Gastrocnemius medialis (tissue), 4 donors: Measurements from ENCODE around the gene LEMD1. TPM values are rescaled to one million over a fixed set of nuclear protein-coding genes. Genes with fewer than 3 reads are reported as not detected.

ENCODE experiments used
- ATAC-seq, 2 donors: fragments of 150-250 bp; one replicate each; pipeline ENCODE4 v1.9.1; 2016
- DNase-seq, 2 donors: peaks; one replicate each; pipeline ENCODE4 v3.0.0-alpha.2; 2019
- H3K27ac ChIP-seq, 4 donors: fragments of 200-600 bp; sonication (generic); 1 replicate in 1 of 4; 2 replicates in 3 of 4; pipeline ENCODE4 v1.5.1; 2016 to 2018; ENCODE audit warnings: mild to moderate bottlenecking in 2 of 4, moderate library complexity in 1 of 4
- H3K27me3 ChIP-seq, 3 donors: fragments of 200-600 bp; sonication (generic) in 2 of 3; 1 replicate in 1 of 3; 2 replicates in 2 of 3; pipeline versions ENCODE4 v1.5.1 to v1.6.0; 2016 to 2019; ENCODE audit warnings: mild to moderate bottlenecking in 1 of 3, moderate library complexity in 1 of 3
- H3K36me3 ChIP-seq, 2 donors: fragments of 200-600 bp; sonication (generic) in 1 of 2; one replicate each; pipeline ENCODE4 v1.5.1; 2017 to 2018
- H3K4me1 ChIP-seq, 2 donors: fragments of 200-600 bp; sonication (generic) in 1 of 2; one replicate each; pipeline ENCODE4 v1.5.1; 2016 to 2017; ENCODE audit warnings: mild to moderate bottlenecking in 2 of 2
- H3K4me3 ChIP-seq, 4 donors: fragments of 200-600 bp; sonication (generic) in 3 of 4; 1 replicate in 1 of 4; 2 replicates in 3 of 4; pipeline ENCODE4 v1.5.1; 2016 to 2019; ENCODE audit warnings: mild to moderate bottlenecking in 2 of 4
- H3K9me3 ChIP-seq, 3 donors: fragments of 200-600 bp; sonication (generic) in 2 of 3; 1 replicate in 1 of 3; 2 replicates in 2 of 3; pipeline ENCODE4 v1.5.1; 2016 to 2019
- POLR2A ChIP-seq, 2 donors: fragments of 450-650 bp; IDR thresholded peaks; one replicate each; pipeline ENCODE4 v1.6.1; 2017; ENCODE audit warnings: antibody characterized with exemption in 2 of 2, mild to moderate bottlenecking in 2 of 2, moderate library complexity in 2 of 2
- in situ Hi-C, 4 donors: fragments of 200-750 bp; cut with MboI; loops; one replicate each; pipeline versions ENCODE4 v1.15.0 to v1.8.0; 2017; ENCODE audit warnings: low sequenced_read_pairs in 4 of 4
- intact Hi-C: fragments of 100-400 bp; cut with DNase I; formaldehyde crosslinking; loops from one replicate; pipeline ENCODE4 v1.15.1; 2023; ENCODE audit warnings: low total_unique reads
- total RNA-seq, 4 donors: library from RNA; depleted of rRNA; stranded (reverse); fragments of >200 nt; gene quantifications; one replicate each; pipeline versions ENCODE4 v1.1.0 to v1.2.3, GENCODE V29; 2016
- TF ChIP-seq, protein P1 (sequence below), 5 experiments: fragments of 450-650 bp in 3 of 5; fragments of 200-600 bp in 2 of 5; sonication (generic) in 2 of 5; IDR thresholded peaks in 4 of 5; conservative IDR thresholded peaks in 1 of 5; 1 replicate in 4 of 5; 2 replicates in 1 of 5; pipeline ENCODE4 v1.5.1; 2016 to 2019; ENCODE audit warnings: antibody characterized with exemption in 5 of 5, mild to moderate bottlenecking in 3 of 5, moderate library complexity in 3 of 5

Gene LEMD1
- total RNA-seq, 4 donors from 2014 or later: not detected

DNA sequence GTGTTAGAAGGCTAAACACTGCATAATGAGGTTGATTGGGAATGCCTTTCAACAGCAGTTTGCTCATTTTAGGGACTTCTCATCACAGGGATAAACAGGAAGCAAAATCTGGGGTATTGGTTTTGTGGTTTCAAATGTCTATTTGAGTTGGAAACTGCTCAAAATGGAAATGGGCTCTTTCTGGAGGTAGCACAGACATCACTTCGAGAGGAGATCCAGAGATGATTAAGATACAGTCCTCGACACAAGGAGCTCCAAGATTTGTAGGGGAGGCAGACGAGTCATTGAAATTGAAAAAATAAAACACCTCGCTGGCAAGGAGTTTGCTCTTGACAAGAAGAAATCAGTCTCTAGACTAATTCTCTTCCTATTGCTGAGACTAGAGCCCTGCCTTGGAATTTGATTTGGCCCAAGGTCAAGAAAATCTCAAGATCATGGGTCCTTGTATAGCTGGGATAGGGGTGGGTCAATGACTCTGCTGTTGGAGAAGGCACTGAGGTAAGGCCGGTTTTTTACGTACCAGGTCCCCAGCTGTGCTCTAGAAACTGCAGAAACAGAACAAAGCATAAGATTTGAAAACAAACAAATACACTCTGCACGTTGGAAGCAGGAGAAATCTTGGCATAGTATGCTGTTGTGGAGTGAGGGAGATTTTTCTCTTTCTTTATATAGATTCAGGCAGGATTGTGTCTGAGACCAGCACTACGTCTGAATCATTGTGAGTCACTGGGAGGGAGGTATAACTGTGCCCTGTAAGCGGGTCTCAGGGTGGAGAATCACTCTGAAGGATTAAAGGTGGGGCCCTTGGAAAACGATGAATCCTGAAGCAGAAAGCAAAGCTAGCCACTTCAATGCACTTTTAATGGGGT is 47.4 kb downstream of the LEMD1 start:
- no peak for DNase-seq
- H3K27ac ChIP-seq: no peak overlapping the region
- H3K27me3 ChIP-seq: peaks cover 13 to 27% (median 21%) of the 10 kb centered on the region in 3 donors
- TF ChIP-seq, protein P1, sequence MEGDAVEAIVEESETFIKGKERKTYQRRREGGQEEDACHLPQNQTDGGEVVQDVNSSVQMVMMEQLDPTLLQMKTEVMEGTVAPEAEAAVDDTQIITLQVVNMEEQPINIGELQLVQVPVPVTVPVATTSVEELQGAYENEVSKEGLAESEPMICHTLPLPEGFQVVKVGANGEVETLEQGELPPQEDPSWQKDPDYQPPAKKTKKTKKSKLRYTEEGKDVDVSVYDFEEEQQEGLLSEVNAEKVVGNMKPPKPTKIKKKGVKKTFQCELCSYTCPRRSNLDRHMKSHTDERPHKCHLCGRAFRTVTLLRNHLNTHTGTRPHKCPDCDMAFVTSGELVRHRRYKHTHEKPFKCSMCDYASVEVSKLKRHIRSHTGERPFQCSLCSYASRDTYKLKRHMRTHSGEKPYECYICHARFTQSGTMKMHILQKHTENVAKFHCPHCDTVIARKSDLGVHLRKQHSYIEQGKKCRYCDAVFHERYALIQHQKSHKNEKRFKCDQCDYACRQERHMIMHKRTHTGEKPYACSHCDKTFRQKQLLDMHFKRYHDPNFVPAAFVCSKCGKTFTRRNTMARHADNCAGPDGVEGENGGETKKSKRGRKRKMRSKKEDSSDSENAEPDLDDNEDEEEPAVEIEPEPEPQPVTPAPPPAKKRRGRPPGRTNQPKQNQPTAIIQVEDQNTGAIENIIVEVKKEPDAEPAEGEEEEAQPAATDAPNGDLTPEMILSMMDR (IDR thresholded peaks at IDR 0.05 in 4 of 5, conservative IDR thresholded peaks at IDR 0.05 in 1 of 5): no peak
- TF ChIP-seq POLR2A (IDR thresholded peaks at IDR 0.05): no peak
- no peak for ATAC-seq
- no peaks in the 10 kb centered on the region for H3K9me3 ChIP-seq
- H3K4me1 ChIP-seq: no peaks in the 10 kb centered on the region
- in situ Hi-C loops (no loop called here), intact Hi-C loops (no loop called here)
- H3K4me3 ChIP-seq: no peak overlapping the region
- H3K36me3 ChIP-seq: no peaks in the 10 kb centered on the region

DNA sequence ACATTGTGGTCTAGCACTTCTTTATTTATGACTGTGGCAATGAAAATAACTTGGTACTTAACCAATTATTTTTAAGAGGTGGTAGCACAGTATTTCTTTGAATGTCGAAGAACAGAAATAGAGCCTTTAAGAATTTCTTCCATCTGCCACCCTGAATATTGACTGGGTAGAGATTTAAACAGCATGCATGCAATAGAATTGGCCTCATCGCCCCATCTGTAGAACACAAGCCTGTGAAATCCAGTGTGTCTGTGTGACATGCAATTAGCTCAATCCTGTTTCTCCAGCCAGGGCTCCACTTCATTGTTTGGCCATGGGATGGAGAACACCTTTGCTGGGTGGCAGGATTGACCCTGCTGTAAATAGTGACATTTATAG is 48.1 kb downstream of the LEMD1 start:
- Histone ChIP-seq H3K4me3 (no peak overlapping the region), H3K36me3 (no peaks in the 10 kb centered on the region), H3K9me3 (no peaks in the 10 kb centered on the region), H3K27ac (no peak overlapping the region), H3K4me1 (no peaks in the 10 kb centered on the region), H3K27me3 (peaks cover 8 to 24% (median 14%) of the 10 kb centered on the region in 3 donors)
- TF ChIP-seq, protein P1 (IDR thresholded peaks at IDR 0.05 in 4 of 5, conservative IDR thresholded peaks at IDR 0.05 in 1 of 5): no peak
- no peak for TF ChIP-seq POLR2A (IDR thresholded peaks at IDR 0.05)
- in situ Hi-C loops (no loop called here), intact Hi-C loops (no loop called here)
- DNase-seq (no peak), ATAC-seq (no peak)

- H3K4me1 ChIP-seq: no peaks in the 10 kb centered on the region
- DNase-seq (no peak), ATAC-seq (no peak)
- no peaks in the 10 kb centered on the region for H3K36me3 ChIP-seq
- H3K4me3 ChIP-seq: no peak overlapping the region
- TF ChIP-seq, protein P1 (IDR thresholded peaks at IDR 0.05 in 4 of 5, conservative IDR thresholded peaks at IDR 0.05 in 1 of 5): no peak
- TF ChIP-seq POLR2A (IDR thresholded peaks at IDR 0.05): no peak
- no peaks in the 10 kb centered on the region for H3K9me3 ChIP-seq
- peaks cover 3 to 21% (median 9%) of the 10 kb centered on the region in 3 donors for H3K27me3 ChIP-seq
- H3K27ac ChIP-seq: no peak overlapping the region
- in situ Hi-C loops: no loop called here
- intact Hi-C loops: no loop called here
Measured at GRCh38 chr1:205373022-205373797, 48.6 kb downstream of the LEMD1 start.

DNA sequence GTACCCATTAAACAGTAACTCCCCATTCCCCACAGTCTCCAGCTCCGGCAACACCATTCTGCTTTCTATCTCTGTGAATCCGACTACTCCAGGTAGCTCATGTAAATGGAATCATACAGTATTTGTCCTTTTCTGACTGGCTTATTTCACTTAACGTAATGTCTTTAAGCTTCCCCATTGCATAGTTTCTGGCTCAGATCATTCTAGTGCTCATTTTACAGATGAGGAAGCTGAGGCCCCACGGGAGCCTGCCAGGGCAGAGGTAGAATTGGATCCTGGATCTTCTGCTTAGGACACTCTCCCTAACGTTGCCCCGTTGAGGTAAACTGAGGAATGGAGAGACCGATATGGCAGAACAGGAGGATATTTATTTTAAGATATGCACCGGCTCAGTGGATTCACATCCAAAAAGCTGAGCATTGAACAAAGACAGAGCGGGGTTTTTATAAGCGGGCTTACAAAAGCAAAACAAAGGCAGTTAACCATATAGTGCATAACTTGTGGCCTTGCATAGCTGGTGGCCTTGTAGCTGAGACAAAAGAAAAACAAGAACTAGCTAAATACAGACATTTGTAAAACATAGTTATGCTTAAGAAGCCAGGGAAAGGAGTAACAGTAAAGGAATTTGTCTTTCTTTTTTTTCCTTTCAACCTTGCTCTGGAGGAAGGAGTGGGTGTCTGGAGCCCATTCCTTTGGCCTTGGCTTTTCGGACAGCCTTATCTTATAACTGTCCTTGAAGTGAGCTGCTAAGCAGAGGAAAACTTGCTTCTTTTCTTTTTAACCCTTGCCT is 49.8 kb downstream of the LEMD1 start:
- DNase-seq (no peak), ATAC-seq (no peak)
- Histone ChIP-seq H3K9me3 (no peaks in the 10 kb centered on the region), H3K4me1 (no peaks in the 10 kb centered on the region), H3K27ac (no peak overlapping the region), H3K36me3 (no peaks in the 10 kb centered on the region), H3K27me3 (peaks cover 0 to 19% (median 0%) of the 10 kb centered on the region in 3 donors), H3K4me3 (no peak overlapping the region)
- in situ Hi-C loops (no loop called here), intact Hi-C loops (no loop called here)
- no peak for TF ChIP-seq POLR2A (IDR thresholded peaks at IDR 0.05)
- TF ChIP-seq, protein P1 (IDR thresholded peaks at IDR 0.05 in 4 of 5, conservative IDR thresholded peaks at IDR 0.05 in 1 of 5): no peak
